Omental fat pad (tissue), 4 donors: Measurements from ENCODE around the gene CD37. TPM values are rescaled to one million over a fixed set of nuclear protein-coding genes. Genes with fewer than 3 reads are reported as not detected.
"Not testable (repeated sequence)": the region's sequence is repeated elsewhere in the genome, so short reads cannot be mapped to it uniquely, and the experiment has no call there.

Experiments used
- ATAC-seq: fragments of 150-250 bp; one replicate; pipeline ENCODE4 v1.9.1; 2016; ENCODE audit warnings: mild to moderate bottlenecking, moderate library complexity; ENCODE audit not compliant: low FRiP score
- DNase-seq: peaks from one replicate; pipeline ENCODE4 v3.0.0-alpha.2; 2019; ENCODE audit warnings: low spot score
- total RNA-seq, 4 donors: library from RNA; depleted of rRNA; stranded (reverse); fragments of >200 nt; gene quantifications; one replicate each; pipeline ENCODE4 v1.1.0, GENCODE V29; 2016
- TF ChIP-seq, protein P1 (sequence below), 3 donors: fragments of 450-650 bp; IDR thresholded peaks; one replicate each; pipeline ENCODE4 v1.5.1; 2016 to 2017; ENCODE audit warnings: antibody characterized with exemption in 3 of 3, mild to moderate bottlenecking in 3 of 3, moderate library complexity in 2 of 3

CD37 gene
- total RNA-seq, 4 donors from 2014 or later = 10.3 to 43.8 (median 21.5) TPM

DNA sequence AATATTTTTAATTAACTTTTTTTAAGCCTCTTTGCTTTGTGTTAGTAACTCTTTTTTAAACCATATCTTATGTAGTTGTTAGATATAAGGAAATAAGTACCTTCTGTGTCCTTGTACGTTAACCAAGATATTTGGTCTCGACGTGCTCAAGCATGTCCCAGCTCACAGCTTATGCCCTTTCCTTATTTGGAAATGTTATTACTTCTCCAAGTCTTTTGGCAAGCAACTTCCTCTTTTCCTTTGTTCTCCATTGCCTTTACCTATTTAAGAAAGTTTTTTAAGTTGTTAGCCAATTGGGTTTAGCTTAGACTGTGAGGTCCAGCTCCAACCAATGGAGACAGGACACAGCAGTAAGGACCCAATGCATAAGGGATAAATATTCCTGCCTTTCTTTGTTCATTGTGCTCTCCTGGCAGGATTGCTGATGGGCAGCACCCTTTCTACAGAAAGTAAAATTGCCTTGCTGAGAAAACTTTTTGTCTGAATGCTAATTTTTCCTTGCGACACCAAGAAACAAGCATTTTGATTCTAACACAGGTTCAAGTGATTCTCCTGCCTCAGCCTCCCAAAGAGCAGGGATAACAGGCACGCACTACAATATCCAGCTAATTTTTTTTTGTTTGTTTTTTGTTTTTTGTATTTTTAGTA, 33.6 kb downstream of the CD37 start:
- TF ChIP-seq, protein P1, sequence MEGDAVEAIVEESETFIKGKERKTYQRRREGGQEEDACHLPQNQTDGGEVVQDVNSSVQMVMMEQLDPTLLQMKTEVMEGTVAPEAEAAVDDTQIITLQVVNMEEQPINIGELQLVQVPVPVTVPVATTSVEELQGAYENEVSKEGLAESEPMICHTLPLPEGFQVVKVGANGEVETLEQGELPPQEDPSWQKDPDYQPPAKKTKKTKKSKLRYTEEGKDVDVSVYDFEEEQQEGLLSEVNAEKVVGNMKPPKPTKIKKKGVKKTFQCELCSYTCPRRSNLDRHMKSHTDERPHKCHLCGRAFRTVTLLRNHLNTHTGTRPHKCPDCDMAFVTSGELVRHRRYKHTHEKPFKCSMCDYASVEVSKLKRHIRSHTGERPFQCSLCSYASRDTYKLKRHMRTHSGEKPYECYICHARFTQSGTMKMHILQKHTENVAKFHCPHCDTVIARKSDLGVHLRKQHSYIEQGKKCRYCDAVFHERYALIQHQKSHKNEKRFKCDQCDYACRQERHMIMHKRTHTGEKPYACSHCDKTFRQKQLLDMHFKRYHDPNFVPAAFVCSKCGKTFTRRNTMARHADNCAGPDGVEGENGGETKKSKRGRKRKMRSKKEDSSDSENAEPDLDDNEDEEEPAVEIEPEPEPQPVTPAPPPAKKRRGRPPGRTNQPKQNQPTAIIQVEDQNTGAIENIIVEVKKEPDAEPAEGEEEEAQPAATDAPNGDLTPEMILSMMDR (IDR thresholded peaks at IDR 0.05) = no peak
- no peak for ATAC-seq
- no peak for DNase-seq

DNA sequence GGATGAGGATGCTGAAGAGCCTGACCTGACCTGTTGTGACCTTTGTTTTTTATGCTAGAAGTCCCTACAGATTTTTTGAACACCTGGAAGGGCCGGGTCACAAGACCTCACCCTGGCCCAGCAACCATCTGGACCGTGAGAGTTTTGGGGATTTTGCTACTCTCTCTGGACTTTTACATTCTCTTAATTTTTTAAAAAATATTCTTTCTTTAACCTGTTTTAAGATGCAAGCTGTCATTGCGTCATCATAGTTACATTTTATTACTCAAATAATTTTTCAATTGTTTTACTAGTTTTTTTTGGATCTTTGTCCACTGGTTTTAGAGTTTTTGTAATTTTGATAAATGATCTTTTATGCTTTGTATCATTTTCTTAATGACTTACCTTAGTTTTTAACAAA, 36.0 kb downstream of the CD37 start:
- ATAC-seq = no peak
- DNase-seq = no peak
- TF ChIP-seq, protein P1 (IDR thresholded peaks at IDR 0.05) = no peak

DNA sequence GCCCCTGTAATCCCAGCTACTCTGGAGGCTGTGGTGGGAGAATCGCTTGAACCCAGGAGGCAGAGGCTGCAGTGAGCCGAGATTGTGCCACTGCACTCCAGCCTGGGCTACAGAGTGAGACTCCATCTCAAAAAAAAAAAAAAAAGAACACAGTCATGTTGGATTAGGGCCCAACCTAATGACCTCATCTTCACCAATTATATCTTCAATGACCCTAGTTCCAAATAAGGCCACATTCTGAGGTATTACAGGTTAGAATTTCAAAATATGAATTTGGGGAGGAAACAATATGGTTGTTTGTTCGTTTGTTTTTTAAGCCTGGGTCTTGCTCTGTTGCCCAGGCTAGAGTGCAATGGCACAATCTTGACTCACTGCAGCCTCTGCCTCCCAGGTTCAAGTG, 38.0 kb downstream of the CD37 start:
- ATAC-seq = not testable (repeated sequence)

DNA sequence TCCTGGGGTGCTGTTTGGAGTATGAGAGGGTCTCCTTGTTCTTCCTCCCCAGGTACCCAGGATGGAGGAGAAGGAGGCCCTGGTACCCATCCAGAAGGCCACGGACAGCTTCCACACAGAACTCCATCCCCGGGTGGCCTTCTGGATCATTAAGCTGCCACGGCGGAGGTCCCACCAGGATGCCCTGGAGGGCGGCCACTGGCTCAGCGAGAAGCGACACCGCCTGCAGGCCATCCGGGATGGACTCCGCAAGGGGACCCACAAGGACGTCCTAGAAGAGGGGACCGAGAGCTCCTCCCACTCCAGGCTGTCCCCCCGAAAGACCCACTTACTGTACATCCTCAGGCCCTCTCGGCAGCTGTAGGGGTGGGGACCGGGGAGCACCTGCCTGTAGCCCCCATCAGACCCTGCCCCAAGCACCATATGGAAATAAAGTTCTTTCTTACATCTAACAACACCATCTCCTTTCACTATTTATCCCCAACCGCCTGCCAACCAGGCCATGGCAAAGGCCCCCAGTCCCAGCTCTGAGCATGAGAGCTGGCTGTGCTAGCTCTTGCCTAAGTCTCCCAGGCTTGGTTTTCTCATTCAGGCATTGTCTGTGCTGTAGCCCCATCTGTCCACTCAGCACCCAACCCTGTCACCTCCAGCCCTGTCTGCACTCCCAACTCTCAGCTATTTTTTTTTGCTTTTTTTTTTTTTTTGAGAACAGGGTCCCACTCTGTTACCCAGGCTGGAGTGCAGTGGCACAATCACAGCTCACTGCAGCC, 39.6 kb downstream of the CD37 start:
- no peak for ATAC-seq
- DNase-seq = no peak
- TF ChIP-seq, protein P1 (IDR thresholded peaks at IDR 0.05) = no peak

More for the DNA sequence above, 38.0 kb downstream of the CD37 start:
- not testable (repeated sequence) for DNase-seq

DNA sequence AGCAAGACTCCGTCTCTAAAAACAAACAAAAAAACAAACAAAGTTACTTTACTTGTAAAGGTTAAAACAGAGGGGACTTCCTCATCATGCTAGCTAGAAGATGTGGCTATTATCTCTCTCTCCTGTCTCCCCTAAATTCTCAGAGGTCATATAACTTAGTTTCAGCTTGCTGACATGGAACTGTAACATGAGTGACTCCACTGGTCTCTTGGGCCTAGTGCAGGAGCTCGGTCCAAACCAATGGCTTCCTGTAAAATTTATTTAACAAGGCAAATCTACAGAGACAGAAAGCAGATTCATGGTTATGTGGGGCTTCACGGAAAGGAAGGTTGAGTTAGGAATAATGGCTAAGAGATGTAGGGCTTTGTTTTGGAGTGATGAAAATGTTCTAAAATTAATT, 43.3 kb downstream of the CD37 start:
- TF ChIP-seq, protein P1 (IDR thresholded peaks at IDR 0.05) = no peak
- ATAC-seq (no peak), DNase-seq (no peak)

DNA sequence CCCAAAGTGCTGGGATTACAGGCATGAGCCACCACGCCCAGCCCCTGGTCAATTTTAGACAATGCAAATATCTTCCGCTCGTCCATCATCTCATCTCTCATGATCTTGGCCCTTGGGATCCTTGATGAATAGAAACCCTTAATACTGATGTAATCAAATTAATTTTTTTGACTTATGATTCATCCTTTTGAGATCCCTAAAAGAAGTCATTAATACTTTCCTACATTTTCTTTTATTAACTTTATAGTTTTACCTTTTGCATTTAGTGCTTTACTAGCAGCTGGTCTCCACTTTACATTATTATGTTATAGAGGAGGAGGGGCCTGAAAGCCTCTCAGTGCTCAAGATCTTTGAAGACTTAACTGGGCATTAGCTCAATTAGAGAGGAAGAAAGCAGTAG, 45.2 kb downstream of the CD37 start:
- TF ChIP-seq, protein P1 (IDR thresholded peaks at IDR 0.05) = no peak
- DNase-seq (no peak), ATAC-seq (no peak)

DNA sequence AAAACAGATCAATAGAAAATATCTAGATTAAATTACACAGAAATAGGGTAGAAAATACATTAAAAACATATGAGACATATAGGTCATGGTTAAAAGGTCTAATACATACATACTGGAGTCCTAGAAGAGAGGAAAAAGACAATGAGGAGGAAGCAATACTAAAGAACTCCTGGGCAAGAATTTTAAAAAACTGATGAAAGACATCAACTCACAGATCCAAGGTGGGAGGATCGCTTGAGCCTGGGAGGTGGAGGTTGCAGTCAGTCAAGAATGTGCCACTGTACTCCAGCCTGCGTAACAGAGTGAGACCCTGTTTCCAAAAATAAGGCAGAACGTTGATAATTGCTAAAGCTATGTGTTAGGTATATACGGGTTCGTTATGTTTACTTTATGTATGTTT, 47.4 kb downstream of the CD37 start:
- TF ChIP-seq, protein P1 (IDR thresholded peaks at IDR 0.05) = no peak
- ATAC-seq (no peak), DNase-seq (no peak)
